Activated CD4-positive, alpha-beta T cell treated with anti-CD3 and anti-CD28 coated beads, Interleukin-2, amount 50 U/mL, for 4 hours (primary cell): ENCODE results near the gene LCE4A.
"Not testable (repeated sequence)": the region's sequence is repeated elsewhere in the genome, so short reads cannot be mapped to it uniquely, and the experiment has no call there.

Experiments used
- DNase-seq, 2 experiments: peaks; one replicate each; pipeline ENCODE4 v3.0.0-alpha.2; 2020

LCE4A gene, protein sequence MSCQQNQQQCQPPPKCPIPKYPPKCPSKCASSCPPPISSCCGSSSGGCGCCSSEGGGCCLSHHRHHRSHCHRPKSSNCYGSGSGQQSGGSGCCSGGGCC

DNA sequence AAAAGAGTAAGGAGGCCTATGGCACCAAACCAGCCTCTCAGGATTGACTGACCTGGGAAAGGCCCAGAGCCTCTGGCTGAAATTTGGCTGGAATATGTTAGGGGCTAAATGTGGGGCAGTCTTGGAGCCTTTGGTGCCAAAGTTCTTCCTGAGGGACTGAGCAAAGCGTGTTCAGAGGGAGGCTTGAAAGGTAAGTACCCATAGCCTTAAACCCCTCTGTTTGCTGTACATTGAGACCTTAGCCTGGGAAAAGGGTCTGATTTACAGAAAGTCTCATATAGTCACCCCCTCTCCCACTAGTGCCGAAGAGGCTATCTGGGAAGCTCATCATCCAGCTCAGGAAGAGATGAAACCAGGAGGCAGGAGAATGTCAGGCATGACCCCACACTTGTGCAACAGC lies at the start of gene LCE4A:
Gene LCE4A, plus strand, starts transcription at position 301 of the 400 bp plus-strand sequence. CDS start 916 bp downstream, outside the sequence.
- no peak for DNase-seq

DNA sequence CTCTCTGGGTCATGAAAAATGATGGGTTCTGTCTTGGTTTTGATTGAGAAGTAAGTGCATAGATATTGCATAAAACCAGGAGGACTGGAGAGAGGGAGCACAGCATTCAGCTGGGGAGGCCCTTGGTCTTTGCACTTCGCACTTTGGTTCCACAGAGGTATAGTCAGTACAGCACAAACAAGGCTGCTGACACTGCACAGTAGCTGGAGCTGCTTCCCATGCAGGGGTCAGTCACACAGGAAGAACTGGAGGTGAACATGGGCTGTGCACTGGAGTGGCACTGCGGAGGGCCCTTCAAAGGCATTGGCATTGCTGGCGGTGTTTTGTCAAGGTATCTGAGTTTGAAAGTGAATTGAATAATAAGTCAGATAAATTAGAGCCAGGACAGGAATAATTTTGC lies 49.3 kb upstream of the LCE4A start:
- DNase-seq, result no peak

DNA sequence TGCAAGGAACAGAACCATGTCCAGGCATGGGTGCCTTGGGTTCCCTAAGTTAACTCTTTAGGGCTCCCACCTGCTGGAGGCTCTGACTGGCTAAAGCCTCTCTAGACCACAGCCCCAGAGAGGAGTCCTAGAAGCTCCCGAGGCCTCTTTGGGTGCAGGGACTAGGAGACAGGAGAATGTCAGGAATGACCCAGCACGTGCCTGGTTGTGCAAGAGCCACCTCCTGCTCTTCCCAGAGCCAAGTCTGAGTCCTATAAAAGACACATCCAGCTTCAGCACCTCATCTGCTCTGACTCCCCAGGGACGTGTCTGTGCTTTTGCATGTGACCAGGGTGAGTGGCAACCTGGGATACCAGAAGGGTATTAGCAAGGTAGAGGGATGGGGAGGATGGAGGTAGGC lies 44.9 kb upstream of the LCE4A start, which contains the start of gene LCE2D:
Gene LCE2D, plus strand, starts transcription at position 283 of the 400 bp plus-strand sequence. CDS start 726 bp downstream, outside the sequence.
- no peak for DNase-seq

GRCh38 chr1:152666171-152666570 lies 41.8 kb upstream of the LCE4A start:
- DNase-seq, result not testable (repeated sequence)

DNA sequence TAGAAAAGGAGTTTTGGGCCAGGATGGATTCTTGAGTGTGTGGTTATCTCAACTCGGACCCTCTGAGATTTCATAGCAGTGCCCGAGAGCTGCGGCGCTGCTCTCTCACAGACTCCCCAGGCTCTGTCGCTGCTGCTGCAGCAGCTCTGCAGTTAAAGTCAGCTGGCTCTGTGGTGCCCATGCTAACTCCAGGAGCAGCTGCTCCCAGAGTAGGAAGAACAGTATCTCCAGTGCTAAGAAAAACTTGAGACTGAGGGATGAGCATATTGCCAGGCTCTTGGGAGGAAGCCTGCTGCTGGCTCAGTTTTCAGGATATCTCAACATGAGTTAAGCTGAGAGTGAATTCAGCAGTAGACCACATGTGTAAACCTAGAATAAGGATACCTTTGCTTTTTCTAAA lies 40.3 kb upstream of the LCE4A start:
- DNase-seq, result no peak

DNA sequence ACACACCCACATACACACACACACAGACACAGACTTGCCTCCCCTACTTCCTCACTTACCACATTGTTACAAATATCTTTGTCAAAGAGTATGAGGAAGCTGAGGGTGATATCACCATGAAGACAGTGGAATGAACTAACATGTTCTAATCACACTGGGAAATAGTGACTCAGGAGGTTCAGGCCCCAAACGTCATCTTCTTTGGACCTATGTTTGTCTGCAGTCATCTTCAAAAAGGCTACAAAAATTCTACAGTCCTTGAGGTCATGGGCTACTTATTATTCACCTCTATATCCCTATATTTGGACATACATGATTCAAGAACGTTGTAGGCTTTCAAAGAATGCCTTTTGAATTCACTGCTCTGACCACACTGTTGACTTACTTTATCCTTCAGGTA lies 34.9 kb upstream of the LCE4A start:
- DNase-seq, result no peak

DNA sequence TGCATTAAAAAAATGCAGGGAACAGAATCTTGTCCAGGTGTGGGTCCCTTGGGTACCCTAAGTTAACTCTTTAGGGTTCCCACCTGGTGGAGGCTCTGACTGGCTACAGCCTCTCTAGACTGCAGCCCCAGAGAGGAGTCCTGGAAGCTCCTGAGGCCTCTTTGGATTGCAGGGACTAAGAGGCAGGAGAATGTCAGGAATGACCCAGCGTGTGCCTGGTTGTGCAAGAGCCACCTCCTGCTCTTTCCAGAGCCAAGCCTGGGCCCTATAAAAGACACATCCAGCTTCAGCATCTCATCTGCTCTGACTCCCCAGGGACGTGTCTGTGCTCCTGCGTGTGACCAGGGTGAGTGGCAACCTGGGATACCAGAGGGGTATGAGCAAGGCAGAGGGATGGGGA lies 33.0 kb upstream of the LCE4A start, which contains the start of gene LCE2C:
Gene LCE2C, plus strand, starts transcription at position 297 of the 400 bp plus-strand sequence. CDS start 737 bp downstream, outside the sequence.
- not testable (repeated sequence) for DNase-seq

- DNase-seq, result no peak
Observed at GRCh38 chr1:152679459-152679858, 28.5 kb upstream of the LCE4A start.

DNA sequence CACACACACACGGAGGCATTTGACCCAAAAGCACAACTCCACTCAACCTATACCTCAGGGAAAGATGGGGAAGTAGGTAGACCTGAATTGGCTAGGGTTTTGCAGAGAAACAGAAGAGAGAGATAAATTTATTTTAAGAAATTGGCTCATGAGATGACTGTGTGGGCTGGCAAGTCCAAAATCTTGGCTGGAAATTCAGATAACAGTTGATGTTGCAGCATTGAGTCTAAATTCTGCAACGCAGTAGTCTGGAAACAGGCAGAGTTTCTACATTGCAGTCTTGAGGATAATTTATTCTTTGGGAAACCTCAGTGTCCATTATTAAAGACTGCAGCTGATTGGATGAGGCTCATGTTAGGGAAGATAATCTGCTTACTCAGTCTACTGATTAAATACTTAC lies 26.3 kb upstream of the LCE4A start:
- no peak for DNase-seq

DNA sequence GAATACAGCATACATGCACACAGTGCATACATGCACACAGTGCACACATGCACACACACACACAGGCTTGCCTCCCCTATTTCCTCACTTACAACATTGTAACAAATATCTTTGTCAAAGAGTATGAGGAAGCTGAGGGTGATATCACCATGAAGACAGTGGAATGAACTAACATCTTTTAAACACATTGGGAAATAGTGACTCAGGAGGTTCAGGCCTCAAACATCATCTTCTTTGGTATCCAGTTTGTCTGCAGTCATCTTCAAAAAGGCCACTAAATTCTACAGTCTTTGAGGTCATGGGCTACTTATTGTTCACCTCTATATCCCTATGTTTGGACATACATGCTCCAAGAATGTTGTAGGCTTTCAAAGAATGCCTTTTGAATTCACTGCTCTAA lies 24.1 kb upstream of the LCE4A start:
- DNase-seq, result no peak

DNA sequence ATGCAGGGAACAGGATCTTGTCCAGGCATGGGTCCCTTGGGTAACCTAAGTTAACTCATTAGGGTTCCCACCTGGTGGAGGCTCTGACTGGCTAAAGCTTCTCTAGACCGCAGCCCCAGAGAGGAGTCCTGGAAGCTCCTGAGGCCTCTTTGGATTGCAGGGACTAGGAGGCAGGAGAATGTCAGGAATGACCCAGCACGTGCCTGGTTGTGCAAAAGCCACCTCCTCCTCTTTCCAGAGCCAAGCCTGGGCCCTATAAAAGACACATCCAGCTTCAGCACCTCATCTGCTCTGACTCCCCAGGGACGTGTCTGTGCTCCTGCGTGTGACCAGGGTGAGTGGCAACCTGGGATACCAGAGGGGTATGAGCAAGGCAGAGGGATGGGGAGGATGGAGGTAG lies 22.1 kb upstream of the LCE4A start, which contains the start of gene LCE2B:
Gene LCE2B, plus strand, starts transcription at position 301 of the 400 bp plus-strand sequence. CDS start 721 bp downstream, outside the sequence.
- DNase-seq, result not testable (repeated sequence)

DNA sequence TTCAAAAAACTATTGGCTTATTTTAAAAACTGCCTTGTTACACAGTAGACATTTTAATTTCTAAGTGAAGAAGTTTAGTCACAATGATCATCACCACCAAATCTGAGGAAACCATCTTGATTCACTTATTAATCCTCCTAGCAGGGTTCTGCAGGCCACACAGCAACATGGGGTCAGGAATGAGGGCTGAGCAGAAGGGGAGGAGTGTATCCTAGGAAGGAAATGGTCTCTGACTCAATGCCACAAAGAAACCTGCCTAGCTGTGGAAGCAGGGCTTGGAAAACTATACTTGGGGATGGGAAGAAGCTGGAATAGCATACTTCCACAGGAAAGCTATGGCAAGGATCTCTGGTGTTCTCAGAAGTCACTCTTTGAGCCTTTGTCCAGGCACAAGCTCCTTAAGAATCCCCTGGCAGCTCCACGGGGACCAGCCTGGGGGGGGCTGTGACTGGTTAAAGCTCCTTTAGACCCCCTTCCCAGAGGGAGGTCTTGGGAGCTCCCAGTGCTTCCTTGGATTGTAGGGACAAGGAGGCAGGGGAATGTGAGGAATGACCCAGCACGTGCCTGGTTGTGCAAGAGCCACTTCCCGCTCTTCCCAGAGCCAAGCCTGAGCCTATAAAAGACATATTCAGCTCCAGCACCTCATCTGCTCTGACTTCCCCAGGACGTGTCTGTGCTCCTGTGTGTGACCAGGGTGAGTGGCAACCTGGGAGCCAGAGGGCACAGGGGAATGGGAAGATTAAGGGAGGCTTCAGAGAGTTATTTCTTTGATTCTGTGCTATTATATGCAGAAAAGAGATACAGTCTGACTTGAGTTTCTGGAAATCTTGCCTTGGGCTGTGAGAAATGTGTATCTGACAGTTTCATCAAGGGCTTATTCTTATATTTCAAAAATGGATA lies 10.0 kb upstream of the LCE4A start, which contains the start of gene LCE2A:
Gene LCE2A, plus strand, starts transcription at position 645 of the 900 bp plus-strand sequence. CDS start 557 bp downstream, outside the sequence.
- no peak for DNase-seq

GRCh38 chr1:152699746-152700145 lies 8.2 kb upstream of the LCE4A start:
- DNase-seq, result no peak

DNA sequence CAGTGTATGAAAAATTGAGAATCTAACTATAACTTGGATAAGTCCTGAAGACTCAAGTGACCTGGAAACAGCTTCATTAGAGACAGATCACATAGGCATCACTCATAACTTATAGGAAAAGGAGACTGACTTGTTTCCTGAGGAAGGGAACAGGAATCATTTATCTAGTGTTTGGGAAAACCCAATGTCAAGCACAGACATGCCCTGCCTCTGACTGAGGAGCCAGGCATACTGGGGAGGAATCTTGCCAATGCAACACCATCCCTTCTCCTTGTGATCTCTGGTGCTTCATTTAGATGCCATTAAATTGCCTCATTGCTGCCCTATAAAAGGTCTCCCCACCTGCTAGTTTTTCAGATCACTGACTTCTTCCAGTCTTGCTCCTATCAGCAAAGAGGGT lies 10.3 kb downstream of the LCE4A start:
- DNase-seq, result no peak

- no peak for DNase-seq
Observed at GRCh38 chr1:152725261-152725660, 17.3 kb downstream of the LCE4A start.

DNA sequence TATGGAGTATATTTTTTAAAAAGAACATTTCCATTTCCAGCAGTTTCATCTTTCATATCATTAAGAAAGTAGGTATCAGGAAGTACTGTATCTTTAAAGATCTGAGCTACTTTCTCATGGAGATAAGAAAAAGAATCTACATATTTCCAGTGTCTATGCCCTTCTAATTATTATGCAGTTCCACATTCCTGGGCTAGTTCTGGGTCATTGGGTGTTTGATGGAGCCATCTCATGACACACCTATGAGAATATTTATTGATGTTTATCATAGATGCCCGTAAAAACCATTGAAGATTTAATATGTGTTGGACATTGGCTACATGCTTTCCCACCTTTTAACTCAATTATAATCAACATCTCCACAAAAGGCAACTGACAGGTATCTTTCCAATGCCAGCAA lies 21.0 kb downstream of the LCE4A start:
- no peak for DNase-seq

GRCh38 chr1:152735648-152736047 lies 27.7 kb downstream of the LCE4A start:
- DNase-seq, result no peak

- DNase-seq, result no peak
Observed at GRCh38 chr1:152737997-152738396, 30.0 kb downstream of the LCE4A start.

GRCh38 chr1:152739841-152740240 lies 31.9 kb downstream of the LCE4A start:
- no peak for DNase-seq

- DNase-seq, result no peak
Observed at GRCh38 chr1:152741656-152742055, 33.7 kb downstream of the LCE4A start.

GRCh38 chr1:152743371-152744145 lies 35.6 kb downstream of the LCE4A start:
- no peak for DNase-seq

- no peak for DNase-seq
Observed at GRCh38 chr1:152745289-152745704, 37.3 kb downstream of the LCE4A start.
